GM21423 (cell line): ENCODE measurements around the gene DNAJC2.
"Not testable (repeated sequence)": the region's sequence is repeated elsewhere in the genome, so short reads cannot be mapped to it uniquely, and the experiment has no call there.

Experiments used
- ATAC-seq: cut with Tn5 transposase; IDR thresholded peaks from one replicate; pipeline ENCODE4 v1.9.1; 2021; ENCODE audit warnings: mild to moderate bottlenecking, moderate library complexity; ENCODE audit not compliant: unreplicated experiment

Gene DNAJC2

DNA sequence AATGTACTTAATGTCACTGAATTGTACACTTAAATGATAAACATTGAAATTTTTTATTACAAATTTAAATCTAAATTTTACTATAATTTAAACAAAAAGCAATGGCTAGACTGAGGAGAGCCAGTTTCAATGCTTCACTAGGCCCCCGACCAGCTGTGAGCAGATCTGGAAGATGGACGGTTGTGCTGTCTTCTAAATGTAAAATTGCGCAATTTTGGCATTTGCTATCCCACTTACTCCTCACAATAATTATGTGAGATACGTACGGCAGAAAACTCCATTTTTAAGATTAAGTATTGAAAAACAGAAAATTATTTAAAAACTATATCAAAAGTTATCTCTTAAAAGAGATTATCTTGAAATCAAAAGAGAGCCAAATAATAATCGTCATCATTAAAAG lies 71.2 kb downstream of the DNAJC2 start:
- ATAC-seq: not testable (repeated sequence)

DNA sequence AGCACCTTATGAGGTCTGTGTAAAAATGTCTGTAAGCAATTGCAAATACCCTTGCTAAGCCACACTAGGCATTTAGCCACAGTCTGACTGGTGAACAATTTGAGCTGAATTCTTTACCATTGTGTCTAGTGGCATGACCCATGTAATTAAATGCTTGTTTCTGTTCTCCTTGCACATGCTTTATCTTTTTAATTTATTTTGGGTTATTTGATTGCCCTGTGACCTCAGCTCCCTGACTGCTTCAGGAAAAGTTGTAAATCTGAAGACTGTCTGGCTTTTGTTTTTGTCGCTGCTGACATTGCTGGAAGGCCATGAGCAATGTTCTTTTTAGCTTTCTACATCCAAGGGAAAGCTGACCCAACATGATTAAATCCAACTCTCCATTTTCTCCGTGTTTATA lies 78.3 kb downstream of the DNAJC2 start:
- ATAC-seq: not testable (repeated sequence)

- not testable (repeated sequence) for ATAC-seq
These were observed 80.5 kb downstream of the DNAJC2 start for GRCh38 chr7:103264054-103264453.
